ENCODE measurements around the gene CLDN22. TPM values are rescaled to one million over a fixed set of nuclear protein-coding genes. Genes with fewer than 3 reads are reported as not detected.

CLDN22 gene
- total and polyA plus RNA-seq, 2 of the 8 experiments (the other 6 are each of a cell fraction or from before 2014, with no cell fraction given): not detected

DNA sequence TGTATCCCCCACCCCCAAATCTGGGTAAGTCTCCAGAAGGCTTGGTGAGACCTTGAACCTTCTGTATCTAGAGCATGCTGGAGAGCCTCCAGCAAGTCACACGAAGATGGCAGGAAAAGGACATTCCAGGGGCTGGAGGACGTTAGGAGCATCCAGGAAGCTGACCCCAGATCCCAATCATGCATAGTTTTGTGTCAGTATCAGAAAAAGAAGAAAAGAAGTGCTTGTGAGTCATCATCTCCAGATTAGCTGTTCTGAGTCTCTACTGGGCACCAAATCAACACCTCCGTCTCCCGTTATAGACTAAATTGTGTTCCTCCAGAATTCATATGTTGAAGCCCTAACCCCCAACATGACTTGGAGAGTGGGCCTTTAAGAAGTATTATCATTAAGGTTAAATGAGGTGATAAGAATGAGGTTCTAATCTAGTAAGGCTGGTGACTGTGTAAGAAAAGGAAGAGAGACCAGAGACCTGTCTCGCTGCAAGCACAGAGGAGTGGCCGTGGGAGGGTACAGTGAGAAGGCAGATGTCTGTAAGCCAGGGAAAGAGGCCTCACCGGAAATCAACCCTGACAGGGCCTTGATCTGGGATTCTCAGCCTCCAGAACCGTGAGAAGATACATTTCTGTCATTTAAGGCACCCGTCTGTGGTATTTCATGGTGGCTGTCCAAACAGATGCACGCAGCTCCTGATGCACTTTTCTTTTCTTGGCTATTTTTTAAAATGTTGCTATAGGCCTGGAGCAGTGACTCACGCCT lies 40.3 kb upstream of the CLDN22 start (continued):
- TF ChIP-seq EGR1 (IDR thresholded peaks at IDR 0.05; ENCODE audit: borderline replicate concordance, low read depth, low read length): no peak
- TF ChIP-seq SP1 (IDR thresholded peaks at IDR 0.05; ENCODE audit: low read depth, low read length): no peak
- no peak for TF ChIP-seq MAFK (IDR thresholded peaks at IDR 0.05; ENCODE audit: low read depth, low read length)

Measured in H1 (cell line).